GM12891 (cell line): ENCODE data around the gene DYDC1.

Source experiments
- PAX5 ChIP-seq: IDR thresholded peaks from 2 replicates; pipeline ENCODE4 v1.6.1; 2011; ENCODE audit warnings: low read length, moderate library complexity, mild to moderate bottlenecking; ENCODE audit not compliant: insufficient read depth, severe bottlenecking
- POLR2A ChIP-seq: IDR thresholded peaks from 2 replicates; pipeline ENCODE4 v1.6.1; 2011; ENCODE audit warnings: low read depth, low read length, control low read depth
- POLR2AphosphoS5 ChIP-seq: IDR thresholded peaks from 2 replicates; pipeline ENCODE4 v1.6.1; 2011; ENCODE audit warnings: low read depth, low read length, control low read depth
- POU2F2 ChIP-seq: IDR thresholded peaks from 2 replicates; pipeline ENCODE4 v1.6.1; 2011; ENCODE audit warnings: low read depth, mild to moderate bottlenecking, control low read depth, low read length, moderate library complexity
- SPI1 ChIP-seq: IDR thresholded peaks from 2 replicates; pipeline ENCODE4 v1.6.1; 2011; ENCODE audit warnings: low read depth, low read length, control low read depth
- TAF1 ChIP-seq: IDR thresholded peaks from 2 replicates; pipeline ENCODE4 v1.6.1; 2011; ENCODE audit warnings: low read depth, low read length, control low read depth

GRCh38 chr10:80315391-80315790 lies 41.2 kb downstream of the DYDC1 start:
- TF ChIP-seq POLR2AphosphoS5: no peak
- TF ChIP-seq POLR2A: no peak
- TF ChIP-seq SPI1: no peak
- TF ChIP-seq TAF1: no peak
- no peak for TF ChIP-seq POU2F2
- no peak for TF ChIP-seq PAX5
